HG03469 (cell line): ENCODE measurements around the gene PSMB1.

ENCODE experiments used
- ATAC-seq: cut with Tn5 transposase; IDR thresholded peaks from one replicate; pipeline ENCODE4 v1.9.1; 2021; ENCODE audit warnings: mild to moderate bottlenecking, moderate library complexity, moderate number of reproducible peaks; ENCODE audit not compliant: unreplicated experiment

PSMB1 gene

GRCh38 chr6:170552765-170553533, at the start of gene PSMB1:
TSS of gene PSMB1 (minus strand) at chr6:170553307. CDS start at chr6:170553242, 65 bp downstream.
- peak; percentile 34 for ATAC-seq

GRCh38 chr6:170597278-170597677, 44.2 kb upstream of the PSMB1 start:
- no peak for ATAC-seq

GRCh38 chr6:170596426-170596825, 43.3 kb upstream of the PSMB1 start:
- ATAC-seq: no peak

GRCh38 chr6:170590725-170591124, 37.6 kb upstream of the PSMB1 start:
- no peak for ATAC-seq

- no peak for ATAC-seq
Measured at GRCh38 chr6:170584954-170585498, 31.9 kb upstream of the PSMB1 start.

GRCh38 chr6:170584181-170584953, 31.3 kb upstream of the PSMB1 start, which contains the start of gene PDCD2:
TSS of gene PDCD2 (minus strand) at chr6:170584637. CDS start at chr6:170584581, 56 bp downstream.
- peak; percentile 93 for ATAC-seq

- ATAC-seq: no peak
Measured at GRCh38 chr6:170583756-170584180, 30.7 kb upstream of the PSMB1 start.

- no peak for ATAC-seq
Measured at GRCh38 chr6:170578909-170579308, 25.8 kb upstream of the PSMB1 start.

GRCh38 chr6:170575250-170575649, 22.1 kb upstream of the PSMB1 start:
- ATAC-seq: no peak

GRCh38 chr6:170572704-170573466, 19.8 kb upstream of the PSMB1 start:
- no peak for ATAC-seq

GRCh38 chr6:170564936-170565530, 11.9 kb upstream of the PSMB1 start:
- no peak for ATAC-seq

GRCh38 chr6:170561555-170561954, 8.4 kb upstream of the PSMB1 start:
- ATAC-seq: no peak

- ATAC-seq: no peak
Measured at GRCh38 chr6:170555305-170555704, 2.2 kb upstream of the PSMB1 start.

GRCh38 chr6:170554796-170555137, 1.7 kb upstream of the PSMB1 start:
- no peak for ATAC-seq

- ATAC-seq: peak; percentile 97
Measured at GRCh38 chr6:170554013-170554795, 1.1 kb upstream of the PSMB1 start, which contains the start of gene TBP. TSS of gene TBP (plus strand) at chr6:170554369. CDS start at chr6:170557030, 2,661 bp downstream.

- ATAC-seq: peak; percentile 13
Measured at GRCh38 chr6:170553534-170554012, 466 bp upstream of the PSMB1 start.

GRCh38 chr6:170545405-170545804, 7.7 kb downstream of the PSMB1 start:
- no peak for ATAC-seq

GRCh38 chr6:170542031-170542719, 10.9 kb downstream of the PSMB1 start:
- ATAC-seq: no peak

- no peak for ATAC-seq
Measured at GRCh38 chr6:170537329-170537728, 15.8 kb downstream of the PSMB1 start.
